ENCODE measurements around the gene TMEM9.

TMEM9 gene

GRCh38 chr1:201105688-201106087 lies 48.6 kb downstream of the TMEM9 start:
- DNase-seq, result no peak
- no peak for TF ChIP-seq POLR2A (IDR thresholded peaks at IDR 0.05; ENCODE audit: low read length)

GRCh38 chr1:201104141-201104540 lies 50.1 kb downstream of the TMEM9 start:
- TF ChIP-seq GATA1 (IDR thresholded peaks at IDR 0.05; ENCODE audit: low read depth, low read length) (no peak), POLR2A (IDR thresholded peaks at IDR 0.05; ENCODE audit: low read length) (no peak)

GRCh38 chr1:201103666-201104065 lies 50.6 kb downstream of the TMEM9 start:
- no peak for DNase-seq

More at GRCh38 chr1:201104141-201104540, 50.1 kb downstream of the TMEM9 start:
- DNase-seq, result no peak

GRCh38 chr1:201100169-201100930 lies 53.9 kb downstream of the TMEM9 start:
- no peak for TF ChIP-seq POLR2A (IDR thresholded peaks at IDR 0.05; ENCODE audit: low read length)
- TF ChIP-seq GATA1 (IDR thresholded peaks at IDR 0.05; ENCODE audit: low read depth, low read length), result no peak
- no peak for DNase-seq

More at GRCh38 chr1:201103666-201104065, 50.6 kb downstream of the TMEM9 start:
- TF ChIP-seq GATA1 (IDR thresholded peaks at IDR 0.05; ENCODE audit: low read depth, low read length) (no peak), POLR2A (IDR thresholded peaks at IDR 0.05; ENCODE audit: low read length) (no peak)

GRCh38 chr1:201098992-201099677 lies 55.1 kb downstream of the TMEM9 start:
- DNase-seq, result no peak

GRCh38 chr1:201096977-201097856 lies 57.1 kb downstream of the TMEM9 start:
- TF ChIP-seq GATA1 (IDR thresholded peaks at IDR 0.05; ENCODE audit: low read depth, low read length), result no peak
- TF ChIP-seq POLR2A (IDR thresholded peaks at IDR 0.05; ENCODE audit: low read length), result no peak

More at GRCh38 chr1:201098992-201099677, 55.1 kb downstream of the TMEM9 start:
- TF ChIP-seq GATA1 (IDR thresholded peaks at IDR 0.05; ENCODE audit: low read depth, low read length), result no peak
- TF ChIP-seq POLR2A (IDR thresholded peaks at IDR 0.05; ENCODE audit: low read length), result no peak

GRCh38 chr1:201096041-201096461 lies 58.2 kb downstream of the TMEM9 start:
- TF ChIP-seq POLR2A (IDR thresholded peaks at IDR 0.05; ENCODE audit: low read length) (no peak), GATA1 (IDR thresholded peaks at IDR 0.05; ENCODE audit: low read depth, low read length) (no peak)
- DNase-seq, result no peak

More at GRCh38 chr1:201096977-201097856, 57.1 kb downstream of the TMEM9 start:
- no peak for DNase-seq

GRCh38 chr1:201095581-201095980 lies 58.7 kb downstream of the TMEM9 start:
- no peak for TF ChIP-seq GATA1 (IDR thresholded peaks at IDR 0.05; ENCODE audit: low read depth, low read length)
- no peak for DNase-seq

GRCh38 chr1:201094832-201095231 lies 59.4 kb downstream of the TMEM9 start:
- no peak for TF ChIP-seq GATA1 (IDR thresholded peaks at IDR 0.05; ENCODE audit: low read depth, low read length)
- TF ChIP-seq POLR2A (IDR thresholded peaks at IDR 0.05; ENCODE audit: low read length), result no peak
- DNase-seq, result no peak

- DNase-seq, result no peak
- no peak for TF ChIP-seq GATA1 (IDR thresholded peaks at IDR 0.05; ENCODE audit: low read depth, low read length)
Observed at GRCh38 chr1:201093962-201094361, 60.3 kb downstream of the TMEM9 start.

- no peak for DNase-seq
- TF ChIP-seq GATA1 (IDR thresholded peaks at IDR 0.05; ENCODE audit: low read depth, low read length), result no peak
- TF ChIP-seq POLR2A (IDR thresholded peaks at IDR 0.05; ENCODE audit: low read length), result no peak
Observed at GRCh38 chr1:201093561-201093960, 60.7 kb downstream of the TMEM9 start.

- DNase-seq, result no peak
Observed at GRCh38 chr1:201092738-201093137, 61.5 kb downstream of the TMEM9 start.

GRCh38 chr1:201091256-201091655 lies 63.0 kb downstream of the TMEM9 start:
- DNase-seq, result no peak
- TF ChIP-seq GATA1 (IDR thresholded peaks at IDR 0.05; ENCODE audit: low read depth, low read length), result no peak
- TF ChIP-seq POLR2A (IDR thresholded peaks at IDR 0.05; ENCODE audit: low read length), result no peak

More at GRCh38 chr1:201092738-201093137, 61.5 kb downstream of the TMEM9 start:
- TF ChIP-seq GATA1 (IDR thresholded peaks at IDR 0.05; ENCODE audit: low read depth, low read length), result no peak
- TF ChIP-seq POLR2A (IDR thresholded peaks at IDR 0.05; ENCODE audit: low read length), result no peak

- DNase-seq, result no peak
Observed at GRCh38 chr1:201090541-201090940, 63.7 kb downstream of the TMEM9 start.

More at GRCh38 chr1:201090541-201090940, 63.7 kb downstream of the TMEM9 start:
- TF ChIP-seq GATA1 (IDR thresholded peaks at IDR 0.05; ENCODE audit: low read depth, low read length), result no peak
- no peak for TF ChIP-seq POLR2A (IDR thresholded peaks at IDR 0.05; ENCODE audit: low read length)
